Transverse colon (tissue), 4 donors: Measurements from ENCODE around the gene AXIN1. TPM values are rescaled to one million over a fixed set of nuclear protein-coding genes. Genes with fewer than 3 reads are reported as not detected.
"Not testable (repeated sequence)": the region's sequence is repeated elsewhere in the genome, so short reads cannot be mapped to it uniquely, and the experiment has no call there.

Source experiments
- DNase-seq: peaks from one replicate; pipeline ENCODE4 v3.0.0-alpha.2; 2019
- H3K27ac ChIP-seq, 4 donors: fragments of 200-600 bp; sonication (generic); 2 replicates each; pipeline ENCODE4 v1.5.1; 2016 to 2018; ENCODE audit warnings: inconsistent platforms in 4 of 4
- H3K27me3 ChIP-seq: fragments of 200-600 bp; sonication (generic); 2 replicates; pipeline ENCODE4 v1.5.1; 2017; ENCODE audit warnings: inconsistent platforms
- H3K36me3 ChIP-seq, 4 donors: fragments of 200-600 bp; sonication (generic); 2 replicates each; pipeline ENCODE4 v1.5.1; 2017 to 2019; ENCODE audit warnings: inconsistent platforms in 4 of 4
- H3K4me1 ChIP-seq, 4 donors: fragments of 200-600 bp; sonication (generic); 2 replicates each; pipeline ENCODE4 v1.5.1; 2017 to 2020; ENCODE audit warnings: inconsistent platforms in 4 of 4
- H3K4me3 ChIP-seq, 4 donors: fragments of 200-600 bp; sonication (generic); 1 replicate in 1 of 4; 2 replicates in 3 of 4; pipeline versions ENCODE4 v1.5.1 to v1.6.1; 2017 to 2019; ENCODE audit warnings: inconsistent platforms in 4 of 4
- H3K9me3 ChIP-seq, 2 donors: fragments of 200-600 bp; sonication (generic); 2 replicates each; pipeline ENCODE4 v1.5.1; 2017 to 2019; ENCODE audit warnings: inconsistent platforms in 2 of 2
- EP300 ChIP-seq: sonication (generic); formaldehyde crosslinking; IDR thresholded peaks from one replicate; pipeline ENCODE4 v1.6.1; 2017; ENCODE audit warnings: antibody characterized with exemption, low read depth
- POLR2A ChIP-seq: fragments of 450-650 bp; IDR thresholded peaks from one replicate; pipeline ENCODE4 v1.6.1; 2016; ENCODE audit warnings: antibody characterized with exemption, mild to moderate bottlenecking, moderate library complexity
- POLR2AphosphoS5 ChIP-seq, 3 donors: sonication (generic); formaldehyde crosslinking; IDR thresholded peaks; one replicate each; pipeline ENCODE4 v1.6.1; 2016; ENCODE audit warnings: antibody characterized with exemption in 3 of 3
- WGBS, 2 donors: methylation state at CpG; one replicate each; pipeline ENCODE4 v1.1.5; 2018; ENCODE audit warnings: low coverage in 1 of 2; 5-methylcytosine and 5-hydroxymethylcytosine counted together
- in situ Hi-C, 4 donors: fragments of 200-750 bp; cut with MboI; loops; one replicate each; pipeline versions ENCODE4 v1.15.0 to v1.15.1; 2017; ENCODE audit warnings: low sequenced_read_pairs in 3 of 4, low pct_ligation_motif_present in 1 of 4, low pct_unique_long_range_greater_than_20kb in 1 of 4
- intact Hi-C: fragments of 100-400 bp; cut with DNase I; formaldehyde crosslinking; loops from one replicate; pipeline ENCODE4 v1.15.1; 2023; ENCODE audit warnings: low total_unique reads
- total RNA-seq, 4 donors: library from RNA; depleted of rRNA; stranded (reverse); fragments of >200 nt; gene quantifications; one replicate each; pipeline ENCODE4 v1.1.0, GENCODE V29; 2016
- TF ChIP-seq, protein P1 (sequence below), 5 experiments: fragments of 200-600 bp in 3 of 5; fragments of 450-650 bp in 2 of 5; sonication (generic) in 3 of 5; IDR thresholded peaks; 1 replicate in 2 of 5; 2 replicates in 3 of 5; pipeline ENCODE4 v1.5.1; 2016 to 2017; ENCODE audit warnings: antibody characterized with exemption in 5 of 5, inconsistent platforms in 3 of 5, mild to moderate bottlenecking in 2 of 5, moderate library complexity in 1 of 5

The AXIN1 gene
- total RNA-seq, 4 donors from 2014 or later: 41.4 to 73.7 (median 58.7) TPM

DNA sequence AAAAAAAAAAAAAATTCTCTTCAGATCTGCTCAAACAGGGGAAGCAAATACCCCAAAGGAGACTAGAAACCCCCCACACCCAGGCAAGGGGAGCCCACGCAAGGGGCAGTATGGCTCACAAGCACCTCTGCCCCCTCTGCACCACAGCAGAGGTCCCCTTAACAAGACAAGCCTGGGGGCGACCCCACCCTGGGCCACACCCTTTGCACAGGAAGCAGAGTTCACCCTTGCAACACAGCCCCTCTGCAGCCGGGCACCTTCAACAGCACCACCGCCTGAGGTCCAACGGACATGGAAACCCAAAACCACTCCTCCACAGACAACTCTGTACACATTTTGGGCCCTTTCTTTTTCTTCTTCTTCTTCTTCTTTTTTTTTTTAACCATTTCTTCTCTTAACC, 12.8 kb downstream of the AXIN1 start:
- Histone ChIP-seq H3K36me3 (peaks cover 0 to 2% (median 0%) of the 10 kb centered on the region in 4 donors), H3K4me1 (peaks cover 0 to 18% (median 11%) of the 10 kb centered on the region in 4 donors), H3K4me3 (no peak overlapping the region), H3K27me3 (no peaks in the 10 kb centered on the region), H3K27ac (no peak overlapping the region), H3K9me3 (no peaks in the 10 kb centered on the region)
- no peak for TF ChIP-seq POLR2A
- no peak for TF ChIP-seq POLR2AphosphoS5 (IDR thresholded peaks at IDR 0.05)
- TF ChIP-seq, protein P1, sequence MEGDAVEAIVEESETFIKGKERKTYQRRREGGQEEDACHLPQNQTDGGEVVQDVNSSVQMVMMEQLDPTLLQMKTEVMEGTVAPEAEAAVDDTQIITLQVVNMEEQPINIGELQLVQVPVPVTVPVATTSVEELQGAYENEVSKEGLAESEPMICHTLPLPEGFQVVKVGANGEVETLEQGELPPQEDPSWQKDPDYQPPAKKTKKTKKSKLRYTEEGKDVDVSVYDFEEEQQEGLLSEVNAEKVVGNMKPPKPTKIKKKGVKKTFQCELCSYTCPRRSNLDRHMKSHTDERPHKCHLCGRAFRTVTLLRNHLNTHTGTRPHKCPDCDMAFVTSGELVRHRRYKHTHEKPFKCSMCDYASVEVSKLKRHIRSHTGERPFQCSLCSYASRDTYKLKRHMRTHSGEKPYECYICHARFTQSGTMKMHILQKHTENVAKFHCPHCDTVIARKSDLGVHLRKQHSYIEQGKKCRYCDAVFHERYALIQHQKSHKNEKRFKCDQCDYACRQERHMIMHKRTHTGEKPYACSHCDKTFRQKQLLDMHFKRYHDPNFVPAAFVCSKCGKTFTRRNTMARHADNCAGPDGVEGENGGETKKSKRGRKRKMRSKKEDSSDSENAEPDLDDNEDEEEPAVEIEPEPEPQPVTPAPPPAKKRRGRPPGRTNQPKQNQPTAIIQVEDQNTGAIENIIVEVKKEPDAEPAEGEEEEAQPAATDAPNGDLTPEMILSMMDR (IDR thresholded peaks at IDR 0.05): no peak
- no peak for TF ChIP-seq EP300
- in situ Hi-C loops (no loop called here), intact Hi-C loops (no loop called here)
- peak; percentile 44 for DNase-seq
- 56 to 60% methylated on average over 1 to 5 of the region's 5 CpGs for WGBS, 2 donors

DNA sequence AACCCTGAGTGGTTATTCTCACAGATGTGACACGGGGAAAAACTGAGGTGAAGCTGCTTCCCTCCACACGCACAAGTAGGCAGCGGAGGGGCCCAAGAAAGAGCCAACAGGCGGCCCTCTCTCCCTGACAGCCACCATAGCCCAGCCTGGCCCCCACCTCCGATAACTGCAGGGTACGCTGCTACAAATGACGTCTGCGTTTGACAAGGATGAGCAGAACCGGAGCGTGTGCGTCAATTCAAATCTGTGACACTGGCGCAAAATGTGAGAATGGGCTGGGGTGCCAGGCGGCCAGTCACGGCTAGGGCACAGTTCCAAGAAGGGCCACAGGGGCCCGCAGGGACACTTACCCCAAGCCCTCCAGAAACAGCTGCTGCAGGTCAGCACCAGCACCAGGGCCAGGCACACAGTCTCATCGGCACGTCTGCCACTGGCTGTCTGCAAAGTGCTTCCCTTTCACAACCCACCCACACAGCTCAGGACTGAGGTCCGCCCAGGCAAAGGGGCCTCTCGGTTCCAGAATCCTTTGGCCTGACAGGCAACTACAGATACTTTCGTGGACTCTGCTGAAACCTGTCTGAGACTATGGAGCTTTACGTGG, 14.4 kb downstream of the AXIN1 start:
- no peaks in the 10 kb centered on the region for H3K36me3 ChIP-seq
- no peaks in the 10 kb centered on the region for H3K27me3 ChIP-seq
- no peaks in the 10 kb centered on the region for H3K9me3 ChIP-seq
- peaks cover 0 to 18% (median 11%) of the 10 kb centered on the region in 4 donors for H3K4me1 ChIP-seq
- no peak overlapping the region for H3K27ac ChIP-seq
- in situ Hi-C loops: no loop called here
- no peak for TF ChIP-seq EP300
- TF ChIP-seq POLR2A: no peak
- TF ChIP-seq POLR2AphosphoS5 (IDR thresholded peaks at IDR 0.05): no peak
- TF ChIP-seq, protein P1 (IDR thresholded peaks at IDR 0.05): no peak
- intact Hi-C loops: no loop called here
- no peak overlapping the region for H3K4me3 ChIP-seq
- WGBS, 2 donors: 86% methylated on average over 1 to 21 of the region's 21 CpGs
- no peak for DNase-seq

DNA sequence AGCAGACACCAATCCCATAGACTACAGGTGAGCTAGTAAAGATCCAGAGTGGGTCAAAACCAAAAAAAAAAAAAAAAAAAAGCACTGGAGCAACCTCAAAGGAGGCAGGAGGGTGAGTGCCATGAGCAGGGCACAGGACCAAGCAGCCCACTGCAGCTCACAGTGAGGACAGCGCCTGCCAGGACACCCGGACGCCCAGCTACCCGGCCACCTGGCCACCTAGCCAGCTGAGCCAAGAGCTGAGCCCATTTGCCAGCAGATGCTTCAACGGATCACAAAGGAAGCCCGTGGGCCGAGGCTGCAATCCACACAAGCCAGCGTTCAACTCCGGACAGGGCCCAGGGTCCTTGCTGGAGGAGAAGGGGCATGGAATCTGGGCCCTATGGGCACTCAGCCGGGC, 15.1 kb downstream of the AXIN1 start:
- WGBS, 2 donors: 88% methylated on average over 10 of the region's 10 CpGs; no CpG with 5 or more reads in 1 of the 2 donors
- in situ Hi-C loops (no loop called here), intact Hi-C loops (no loop called here)

DNA sequence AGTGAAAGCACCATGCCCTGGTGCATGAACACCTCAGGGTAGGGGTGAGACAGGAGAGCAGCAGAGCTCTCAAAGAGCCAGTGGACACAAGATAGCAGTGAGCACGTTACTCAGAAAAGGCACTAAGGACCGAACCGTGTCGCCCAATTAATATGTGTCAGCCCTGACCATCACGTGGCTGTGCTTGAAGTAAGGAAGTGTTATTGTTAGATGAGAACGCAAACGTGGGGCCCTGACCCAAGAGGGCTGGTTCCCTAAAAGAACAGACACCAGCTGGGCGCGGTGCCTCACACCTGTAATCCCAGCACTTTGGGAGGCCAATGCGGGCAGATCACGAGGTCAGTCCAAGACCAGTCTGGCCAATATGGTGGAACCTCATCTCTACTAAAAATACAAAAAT, 16.3 kb downstream of the AXIN1 start:
- H3K36me3 ChIP-seq: no peaks in the 10 kb centered on the region
- TF ChIP-seq POLR2A (no peak), POLR2AphosphoS5 (IDR thresholded peaks at IDR 0.05) (no peak), EP300 (no peak)
- TF ChIP-seq, protein P1 (IDR thresholded peaks at IDR 0.05): no peak
- peaks cover 0 to 28% (median 17%) of the 10 kb centered on the region in 4 donors for H3K4me1 ChIP-seq
- no peaks in the 10 kb centered on the region for H3K9me3 ChIP-seq
- WGBS, 2 donors: 83% methylated on average over 11 of the region's 11 CpGs; no CpG with 5 or more reads in 1 of the 2 donors
- H3K27me3 ChIP-seq: no peaks in the 10 kb centered on the region
- DNase-seq: no peak
- intact Hi-C loops: no loop called here
- in situ Hi-C loops: no loop called here
- H3K4me3 ChIP-seq: no peak overlapping the region
- H3K27ac ChIP-seq: no peak overlapping the region

More for the DNA sequence above, 15.1 kb downstream of the AXIN1 start:
- no peak overlapping the region for H3K4me3 ChIP-seq
- H3K4me1 ChIP-seq: peaks cover 0 to 18% (median 11%) of the 10 kb centered on the region in 4 donors
- no peaks in the 10 kb centered on the region for H3K27me3 ChIP-seq
- no peak overlapping the region for H3K27ac ChIP-seq
- no peak for DNase-seq
- TF ChIP-seq, protein P1 (IDR thresholded peaks at IDR 0.05): no peak
- no peak for TF ChIP-seq POLR2A
- no peak for TF ChIP-seq EP300
- TF ChIP-seq POLR2AphosphoS5 (IDR thresholded peaks at IDR 0.05): no peak
- no peaks in the 10 kb centered on the region for H3K9me3 ChIP-seq
- no peaks in the 10 kb centered on the region for H3K36me3 ChIP-seq

DNA sequence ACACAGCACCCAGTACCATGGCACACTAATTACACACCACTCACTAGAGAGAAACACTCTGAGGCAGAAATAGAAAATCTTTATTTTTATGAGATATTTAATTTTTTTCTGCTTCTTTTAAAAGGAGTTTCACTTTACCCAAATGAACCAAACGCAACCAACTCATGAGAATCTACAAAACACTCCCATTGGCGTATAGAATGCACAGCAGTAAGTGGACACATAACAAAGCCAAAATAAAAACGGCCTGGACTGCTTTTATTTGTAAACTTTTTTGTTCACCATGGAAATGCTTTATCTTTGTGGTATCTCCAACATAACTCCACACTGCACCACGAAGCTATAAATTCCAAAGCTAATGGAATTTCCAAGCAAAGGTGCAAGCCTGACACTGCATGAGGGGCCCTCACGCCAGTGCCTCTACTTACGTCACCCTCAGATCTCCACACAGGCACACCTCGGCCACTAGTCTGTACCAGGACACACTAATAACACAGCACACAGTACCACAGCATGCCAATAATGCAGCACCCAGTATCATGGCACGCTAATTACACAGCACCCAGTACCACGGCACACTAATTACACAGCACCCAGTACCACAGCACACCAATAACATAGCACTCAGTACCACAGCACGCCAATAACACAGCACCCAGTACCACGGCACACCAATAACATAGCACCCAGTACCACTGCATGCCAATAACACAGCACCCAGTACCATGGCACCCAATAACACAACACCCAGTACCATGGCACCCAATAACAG, 17.5 kb downstream of the AXIN1 start:
- 83 to 84% methylated on average over 4 to 11 of the region's 11 CpGs for WGBS, 2 donors
- H3K36me3 ChIP-seq, intact Hi-C loops, in situ Hi-C loops, H3K4me3 ChIP-seq, DNase-seq, H3K27ac ChIP-seq, H3K27me3 ChIP-seq, H3K9me3 ChIP-seq: not testable (repeated sequence)
- peaks cover 9 to 36% (median 25%) of the 10 kb centered on the region in 4 donors for H3K4me1 ChIP-seq

DNA sequence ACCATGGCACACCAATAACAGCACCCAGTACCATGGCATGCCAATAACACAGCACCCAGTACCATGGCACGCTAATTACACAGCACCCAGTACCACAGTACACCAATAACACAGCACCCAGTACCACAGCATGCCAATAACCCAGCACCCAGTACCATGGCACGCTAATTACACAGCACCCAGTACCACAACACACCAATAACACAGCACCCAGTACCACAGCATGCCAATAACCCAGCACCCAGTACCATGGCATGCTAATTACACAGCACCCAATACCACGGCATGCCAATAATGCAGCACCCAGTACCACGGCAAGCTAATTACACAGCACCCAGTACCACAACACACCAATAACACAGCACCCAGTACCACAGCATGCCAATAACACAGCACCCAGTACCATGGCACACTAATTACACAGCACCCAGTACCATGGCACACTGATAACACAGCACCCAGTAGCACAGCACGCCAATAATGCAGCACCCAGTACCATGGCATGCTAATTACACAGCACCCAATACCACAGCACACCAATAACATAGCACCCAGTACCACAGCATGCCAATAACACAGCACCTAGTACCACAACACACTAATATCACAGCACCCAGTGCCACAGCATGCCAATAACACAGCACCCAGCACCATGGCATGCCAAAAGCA, 18.2 kb downstream of the AXIN1 start:
- H3K9me3 ChIP-seq, H3K4me3 ChIP-seq, in situ Hi-C loops, DNase-seq, H3K27ac ChIP-seq, H3K27me3 ChIP-seq, intact Hi-C loops, H3K36me3 ChIP-seq: not testable (repeated sequence)
- H3K4me1 ChIP-seq: peaks cover 9 to 34% (median 19%) of the 10 kb centered on the region in 4 donors
- WGBS, 2 donors: 78 to 87% methylated on average over 3 to 5 of the region's 5 CpGs
